A673 (cell line): ENCODE results near the gene ENOX1. TPM values are rescaled to one million over a fixed set of nuclear protein-coding genes. Genes with fewer than 3 reads are reported as not detected.

Experiments
- BruUV-seq: library from RNA; stranded (reverse); fragments of 400-500 nt; replicated peaks from 2 replicates; lab custom pipeline; 2021; lab: Mats Ljungman, UMichigan
- CTCF ChIA-PET: fragments of 300-600 bp; sonication (Branson Sonifier 250); formaldehyde crosslinking; loops from one replicate; lab custom pipeline; 2022; ENCODE audit warnings: antibody characterized with exemption; lab: Charles Lee
- POLR2A ChIA-PET: fragments of 300-600 bp; sonication (Branson Sonifier 250); formaldehyde crosslinking; loops from one replicate; lab custom pipeline; 2022; ENCODE audit warnings: antibody characterized with exemption; ENCODE audit not compliant: low non-redundant PET; lab: Charles Lee
- DNase-seq: peaks from one replicate; pipeline ENCODE4 v3.0.0-alpha.2; 2015; ENCODE audit warnings: low spot score
- H3K27ac ChIP-seq: fragments of 200-600 bp; sonication (generic); 2 replicates; pipeline ENCODE4 v1.5.1; 2016; ENCODE audit warnings: mixed run types, low read depth, mild to moderate bottlenecking, mixed read lengths, antibody characterized with exemption, low read length; ENCODE audit not compliant: poor library complexity, severe bottlenecking
- H3K27me3 ChIP-seq: fragments of 200-600 bp; sonication (generic); replicated peaks from 2 replicates; pipeline ENCODE4 v1.6.1; 2017; ENCODE audit warnings: mixed run types, low read depth, mild to moderate bottlenecking, mixed read lengths, antibody characterized with exemption, low read length; ENCODE audit not compliant: insufficient read depth, poor library complexity
- H3K36me3 ChIP-seq: fragments of 200-600 bp; sonication (generic); 2 replicates; pipeline ENCODE4 v1.6.1; 2016; ENCODE audit warnings: mixed run types, mild to moderate bottlenecking, mixed read lengths, antibody characterized with exemption, low read length; ENCODE audit not compliant: insufficient read depth, poor library complexity, severe bottlenecking
- H3K4me1 ChIP-seq: fragments of 200-600 bp; sonication (generic); 2 replicates; pipeline ENCODE4 v1.6.1; 2017; ENCODE audit warnings: mixed run types, mild to moderate bottlenecking, mixed read lengths, antibody characterized with exemption, low read length; ENCODE audit not compliant: insufficient read depth, poor library complexity, severe bottlenecking
- H3K4me3 ChIP-seq: fragments of 200-600 bp; sonication (generic); 2 replicates; pipeline ENCODE4 v1.5.1; 2016; ENCODE audit warnings: low read depth, mixed run types, mild to moderate bottlenecking, mixed read lengths, low read length; ENCODE audit not compliant: poor library complexity, severe bottlenecking
- H3K9me3 ChIP-seq: fragments of 200-600 bp; sonication (generic); 2 replicates; pipeline ENCODE4 v1.6.1; 2016; ENCODE audit warnings: mixed run types, low read depth, mild to moderate bottlenecking, mixed read lengths, antibody characterized with exemption, low read length; ENCODE audit not compliant: poor library complexity, severe bottlenecking
- EZH2 ChIP-seq: fragments of 200-600 bp; sonication (generic); IDR thresholded peaks from 2 replicates; pipeline ENCODE4 v1.6.1; 2017; ENCODE audit warnings: borderline replicate concordance, low read depth, mild to moderate bottlenecking, mixed read lengths, antibody characterized with exemption, low read length; ENCODE audit not compliant: poor library complexity, severe bottlenecking
- intact Hi-C: fragments of 100-400 bp; cut with micrococcal nuclease; formaldehyde crosslinking; loops from one replicate; pipeline ENCODE4 v1.10.0; 2022; ENCODE audit not compliant: unreplicated experiment
- total RNA-seq: library from RNA; stranded (reverse); gene quantifications from 2 replicates; pipeline ENCODE4 v1.2.3, GENCODE V29; 2021
- TF ChIP-seq, protein P1 (sequence below): fragments of 300-800, 200-600 bp; sonication (generic); conservative IDR thresholded peaks from 2 replicates; pipeline ENCODE4 v1.5.1; 2017; ENCODE audit warnings: low read depth, mild to moderate bottlenecking, antibody characterized with exemption, low read length, moderate library complexity, mixed read lengths

Gene ENOX1
- total RNA-seq, 1 experiment from 2014 or later = 4.4 TPM

GRCh38 chr13:43770871-43771270, 15.9 kb downstream of the ENOX1 start:
- no peak for DNase-seq
- CTCF ChIA-PET = no interaction called here
- Histone ChIP-seq H3K27me3 (no peaks in the 10 kb centered on the region), H3K4me3 (no peak overlapping the region), H3K9me3 (no peaks in the 10 kb centered on the region), H3K36me3 (no peaks in the 10 kb centered on the region), H3K4me1 (no peaks in the 10 kb centered on the region), H3K27ac (no peak overlapping the region)
- no TSS peak for BruUV-seq
- no peak for TF ChIP-seq EZH2
- TF ChIP-seq, protein P1, sequence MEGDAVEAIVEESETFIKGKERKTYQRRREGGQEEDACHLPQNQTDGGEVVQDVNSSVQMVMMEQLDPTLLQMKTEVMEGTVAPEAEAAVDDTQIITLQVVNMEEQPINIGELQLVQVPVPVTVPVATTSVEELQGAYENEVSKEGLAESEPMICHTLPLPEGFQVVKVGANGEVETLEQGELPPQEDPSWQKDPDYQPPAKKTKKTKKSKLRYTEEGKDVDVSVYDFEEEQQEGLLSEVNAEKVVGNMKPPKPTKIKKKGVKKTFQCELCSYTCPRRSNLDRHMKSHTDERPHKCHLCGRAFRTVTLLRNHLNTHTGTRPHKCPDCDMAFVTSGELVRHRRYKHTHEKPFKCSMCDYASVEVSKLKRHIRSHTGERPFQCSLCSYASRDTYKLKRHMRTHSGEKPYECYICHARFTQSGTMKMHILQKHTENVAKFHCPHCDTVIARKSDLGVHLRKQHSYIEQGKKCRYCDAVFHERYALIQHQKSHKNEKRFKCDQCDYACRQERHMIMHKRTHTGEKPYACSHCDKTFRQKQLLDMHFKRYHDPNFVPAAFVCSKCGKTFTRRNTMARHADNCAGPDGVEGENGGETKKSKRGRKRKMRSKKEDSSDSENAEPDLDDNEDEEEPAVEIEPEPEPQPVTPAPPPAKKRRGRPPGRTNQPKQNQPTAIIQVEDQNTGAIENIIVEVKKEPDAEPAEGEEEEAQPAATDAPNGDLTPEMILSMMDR = no peak
- POLR2A ChIA-PET = no interaction called here
- intact Hi-C loops = no loop called here

DNA sequence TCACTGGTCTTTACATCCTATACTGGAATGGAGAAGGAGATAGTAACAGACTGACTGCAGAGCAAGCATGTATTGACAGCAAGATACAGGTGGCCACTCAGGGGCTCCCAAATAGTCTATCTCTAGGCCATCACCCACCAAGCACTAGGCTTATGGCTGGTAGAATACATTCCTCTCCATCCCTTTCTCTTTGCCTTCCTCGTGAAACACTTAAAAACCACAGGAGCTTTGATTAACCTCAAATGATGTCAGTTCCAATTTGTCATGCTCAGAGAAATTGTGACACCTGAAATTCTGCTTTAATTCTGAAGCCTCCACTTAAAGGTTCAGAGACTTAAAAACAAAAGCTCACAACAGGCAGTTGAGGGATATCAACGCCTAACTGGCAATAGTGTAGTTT, 17.2 kb downstream of the ENOX1 start:
- no TSS peak for BruUV-seq
- TF ChIP-seq, protein P1 = no peak
- no peak for TF ChIP-seq EZH2
- Histone ChIP-seq H3K4me1 (no peaks in the 10 kb centered on the region), H3K27me3 (no peaks in the 10 kb centered on the region), H3K4me3 (no peak overlapping the region), H3K36me3 (no peaks in the 10 kb centered on the region), H3K9me3 (no peaks in the 10 kb centered on the region), H3K27ac (no peak overlapping the region)
- intact Hi-C loops = no loop called here
- no peak for DNase-seq
- POLR2A ChIA-PET = no interaction called here
- CTCF ChIA-PET = no interaction called here

GRCh38 chr13:43767341-43767931, 19.3 kb downstream of the ENOX1 start:
- Histone ChIP-seq H3K9me3 (no peaks in the 10 kb centered on the region), H3K4me1 (no peaks in the 10 kb centered on the region), H3K27me3 (no peaks in the 10 kb centered on the region), H3K4me3 (no peak overlapping the region), H3K36me3 (no peaks in the 10 kb centered on the region), H3K27ac (no peak overlapping the region)
- TF ChIP-seq, protein P1 = no peak
- no peak for TF ChIP-seq EZH2
- intact Hi-C loops = no loop called here
- POLR2A ChIA-PET = no interaction called here
- no peak for DNase-seq
- BruUV-seq = no TSS peak
- CTCF ChIA-PET = no interaction called here
